Hindlimb muscle (tissue), 1 donor: ENCODE measurements around the gene USO1. TPM values are rescaled to one million over a fixed set of nuclear protein-coding genes. Genes with fewer than 3 reads are reported as not detected.
"Not testable (repeated sequence)": the region's sequence is repeated elsewhere in the genome, so short reads cannot be mapped to it uniquely, and the experiment has no call there.

Source experiments
- DNase-seq: peaks from one replicate; pipeline ENCODE4 v3.0.0-alpha.2; 2013
- polyA plus RNA-seq: library from polyadenylated mRNA; unstranded; fragments of 120-200 nt; gene quantifications from one replicate; pipeline ENCODE4 v1.2.1, GENCODE V29; 2013; ENCODE audit not compliant: insufficient read length

Gene USO1
- polyA plus RNA-seq, 1 donor, result 173 TPM

DNA sequence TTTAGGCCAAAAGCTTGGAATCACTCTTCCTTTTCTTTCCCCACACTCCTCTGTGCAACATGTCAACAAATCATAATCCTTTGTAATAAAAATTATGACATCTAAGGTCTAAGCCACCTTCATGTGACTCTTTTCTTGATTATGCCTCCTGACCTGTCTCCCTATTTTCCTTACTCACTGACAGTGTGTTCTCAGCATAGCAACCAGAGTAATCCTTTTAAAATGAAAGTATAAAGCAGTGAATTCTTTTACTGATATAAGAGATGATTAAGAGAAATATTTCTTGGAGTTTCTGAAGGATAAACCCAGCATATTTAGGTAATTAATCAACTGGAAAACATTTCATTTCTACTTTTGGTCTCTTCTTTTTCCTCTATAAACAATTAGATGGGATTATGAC, 44.7 kb downstream of the USO1 start:
- DNase-seq, result no peak

DNA sequence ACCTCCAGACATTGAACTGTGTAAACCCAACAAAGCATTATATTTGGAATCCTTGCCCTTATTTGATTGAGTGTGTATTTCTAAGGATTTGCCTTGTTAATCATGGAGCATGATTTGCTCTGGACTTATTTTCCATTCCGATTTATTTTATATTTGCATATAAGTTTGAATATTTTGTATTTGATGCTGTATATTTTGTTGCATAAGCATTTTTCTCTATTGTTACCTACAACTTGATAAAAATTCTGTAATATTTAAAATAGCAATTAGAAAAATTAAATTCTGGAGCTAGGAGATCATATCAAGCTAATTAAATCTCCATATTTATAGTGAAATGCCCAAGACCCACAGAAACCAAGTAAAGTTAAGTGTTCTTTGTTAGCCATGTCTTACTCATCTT, 47.2 kb downstream of the USO1 start:
- no peak for DNase-seq

- no peak for DNase-seq
Measured at GRCh38 chr4:75777589-75777988, 53.2 kb downstream of the USO1 start.

- DNase-seq, result no peak
Measured at GRCh38 chr4:75779105-75779757, 54.9 kb downstream of the USO1 start.

DNA sequence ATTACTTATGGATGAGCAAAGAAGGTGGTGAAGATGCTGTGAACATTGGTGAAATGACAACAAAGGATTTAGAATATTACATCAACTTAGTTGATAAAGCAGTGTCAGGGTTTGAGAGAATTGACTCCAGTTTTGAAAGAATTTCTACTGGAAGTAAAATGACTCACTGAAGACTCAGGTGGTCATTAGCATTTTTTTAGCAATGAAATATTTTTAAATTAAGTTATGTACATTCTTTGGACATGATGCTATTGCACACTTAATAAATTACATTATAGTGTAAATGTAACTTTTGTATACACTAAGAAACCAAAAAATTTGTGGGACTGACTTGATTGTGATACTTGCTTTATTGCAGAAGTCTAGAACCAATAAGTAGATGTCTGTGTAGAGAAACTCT, 56.9 kb downstream of the USO1 start:
- DNase-seq, result no peak

- no peak for DNase-seq
Measured at GRCh38 chr4:75786526-75786925, 62.1 kb downstream of the USO1 start.

DNA sequence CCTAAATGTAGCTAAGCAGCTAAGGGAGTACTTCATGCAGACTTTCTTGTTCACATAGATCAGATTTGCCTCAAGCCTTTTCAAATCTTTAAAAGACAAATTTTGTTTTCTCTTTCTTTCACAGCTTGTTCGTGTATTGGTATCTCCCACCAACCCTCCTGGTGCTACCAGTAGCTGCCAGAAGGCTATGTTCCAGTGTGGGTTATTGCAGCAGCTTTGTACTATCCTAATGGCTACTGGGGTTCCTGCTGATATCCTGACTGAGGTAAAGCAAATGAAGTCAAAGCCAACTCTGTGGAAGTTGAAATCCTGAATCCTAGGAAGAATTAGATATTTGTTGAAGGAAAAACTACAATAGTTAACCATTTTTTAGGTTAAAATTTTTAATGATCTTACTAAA, 62.6 kb downstream of the USO1 start:
- no peak for DNase-seq

GRCh38 chr4:75790024-75790423, 65.6 kb downstream of the USO1 start:
- DNase-seq, result no peak

DNA sequence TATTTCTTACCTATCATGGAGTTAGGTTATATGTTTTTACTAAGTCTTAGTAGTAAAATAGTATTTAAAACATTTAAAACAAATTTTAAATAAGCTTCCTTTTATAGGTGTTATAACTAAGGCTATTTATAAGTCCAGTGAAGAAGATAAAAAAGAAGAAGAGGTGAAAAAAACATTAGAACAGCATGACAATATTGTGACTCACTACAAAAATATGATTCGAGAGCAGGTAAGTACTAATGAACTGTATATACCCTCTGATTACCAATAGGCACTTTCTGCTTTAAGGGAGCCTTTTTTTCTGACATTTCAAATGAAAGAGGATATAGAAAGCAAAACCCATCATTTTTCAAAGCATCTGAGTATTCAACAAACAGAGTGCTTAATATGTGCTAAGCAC, 76.6 kb downstream of the USO1 start:
- no peak for DNase-seq

DNA sequence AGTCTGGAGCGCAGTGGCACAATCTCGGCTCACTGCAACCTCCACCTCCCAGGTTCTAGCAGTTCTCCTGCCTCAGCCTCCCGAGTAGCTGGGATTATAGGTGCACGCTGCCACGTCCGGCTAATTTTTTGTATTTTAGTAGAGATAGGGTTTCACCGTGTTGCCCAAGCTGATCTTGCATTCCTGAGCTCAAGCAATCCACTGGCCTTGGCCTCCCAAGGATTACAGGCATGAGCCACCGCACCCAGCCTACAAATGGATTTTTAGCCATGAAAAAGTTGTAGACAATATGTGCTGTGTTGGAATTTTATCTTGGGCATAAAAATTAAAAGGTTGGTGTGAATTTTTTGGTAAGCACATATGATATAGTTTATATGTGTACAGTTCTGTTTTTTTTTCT, 81.7 kb downstream of the USO1 start:
- not testable (repeated sequence) for DNase-seq

DNA sequence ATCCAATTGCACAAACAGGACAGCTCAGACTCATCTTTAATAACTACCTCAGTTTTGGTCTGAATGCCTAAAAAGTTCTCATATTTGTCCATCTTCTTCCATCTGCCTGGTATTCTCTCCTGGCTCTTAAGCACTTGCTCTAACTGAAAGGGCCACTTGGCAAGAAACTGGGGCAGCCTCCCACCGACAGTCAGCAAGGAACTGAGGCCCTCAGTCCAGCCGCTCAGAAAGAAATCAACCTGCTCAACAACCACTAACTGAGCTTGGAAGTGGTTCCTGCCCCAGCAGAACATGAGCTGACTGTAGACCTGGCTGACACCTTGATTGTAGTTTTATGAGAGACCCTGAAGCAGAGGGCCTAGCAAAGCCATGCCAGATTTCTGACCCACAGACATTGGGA, 93.5 kb downstream of the USO1 start:
- no peak for DNase-seq

DNA sequence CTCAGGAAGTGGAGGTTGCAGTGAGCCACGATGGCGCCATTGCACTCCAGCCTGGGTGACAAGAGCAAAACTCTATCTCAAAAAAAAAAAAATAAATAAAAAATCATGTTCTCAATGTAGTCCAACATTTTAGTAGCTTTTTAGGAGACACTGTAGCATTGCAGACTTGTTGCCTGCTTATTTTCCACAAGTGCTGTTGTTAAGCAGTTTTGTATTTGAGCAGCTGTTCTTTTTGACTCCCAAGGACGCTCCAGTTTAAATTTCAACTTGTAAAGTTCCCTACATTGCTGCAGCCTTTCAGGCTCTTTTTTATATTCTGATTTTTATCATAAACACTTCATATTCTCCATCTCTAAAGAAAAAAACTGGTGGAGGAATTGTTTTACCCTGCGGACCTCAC, 94.7 kb downstream of the USO1 start:
- no peak for DNase-seq

- DNase-seq, result no peak
Measured at GRCh38 chr4:75820197-75820596, 95.8 kb downstream of the USO1 start.

DNA sequence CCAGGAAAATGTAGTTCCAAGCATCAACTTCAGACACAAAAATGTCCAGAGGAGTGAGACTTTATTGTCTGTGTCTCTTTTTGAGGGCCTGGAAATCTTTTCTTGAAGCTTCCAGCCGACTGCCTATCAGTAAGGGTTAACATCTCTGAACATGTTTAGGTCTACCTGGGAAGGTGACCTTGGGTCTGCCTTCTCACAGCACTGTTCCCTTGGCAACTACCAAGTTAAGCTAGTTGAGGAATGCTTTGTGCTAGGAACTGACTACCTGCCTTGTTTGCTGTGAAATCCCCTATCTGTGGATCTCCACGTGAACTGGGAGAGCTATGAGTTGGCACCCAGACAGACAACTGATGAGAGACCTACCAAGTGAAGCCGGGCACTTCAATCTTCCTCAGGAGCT, 96.3 kb downstream of the USO1 start:
- DNase-seq, result no peak

DNA sequence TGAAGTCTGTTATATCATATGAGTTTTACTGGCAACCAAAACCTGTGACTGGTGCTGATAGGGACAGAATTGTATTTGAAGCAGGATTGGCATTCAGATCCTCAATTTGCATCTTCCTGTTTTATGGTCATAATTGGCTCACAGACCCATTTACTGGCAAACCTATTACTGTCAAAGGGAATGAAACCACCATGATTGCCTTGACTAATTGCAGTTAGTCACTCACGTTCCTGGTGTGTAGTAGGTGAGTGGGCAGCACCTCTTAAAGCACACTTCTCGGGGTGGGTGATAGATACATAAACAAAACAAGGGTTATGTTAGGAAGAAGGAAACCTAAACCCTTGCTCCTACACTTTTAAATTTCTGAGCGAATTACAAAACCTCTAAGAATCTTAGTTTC, 96.8 kb downstream of the USO1 start:
- no peak for DNase-seq

- DNase-seq, result no peak
Measured at GRCh38 chr4:75821966-75822365, 97.6 kb downstream of the USO1 start.

DNA sequence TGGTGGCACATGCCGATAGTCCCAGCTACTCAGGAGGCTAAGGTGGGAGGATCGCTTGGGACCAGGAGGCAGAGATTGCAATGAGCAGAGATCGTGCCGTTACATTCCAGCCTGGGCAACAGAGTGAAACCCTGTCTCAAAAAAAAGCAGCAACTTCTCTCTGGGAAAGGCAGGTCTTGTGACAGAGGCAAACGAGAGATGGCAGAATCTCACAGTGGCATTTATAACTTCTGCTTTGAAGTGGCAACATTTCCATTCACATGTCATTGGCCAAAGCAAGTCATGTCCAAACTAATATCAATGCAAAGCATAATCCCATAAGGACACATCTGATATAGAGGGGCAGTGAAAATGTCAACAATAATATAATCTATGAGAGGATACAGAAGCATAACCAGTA, 98.0 kb downstream of the USO1 start:
- no peak for DNase-seq

DNA sequence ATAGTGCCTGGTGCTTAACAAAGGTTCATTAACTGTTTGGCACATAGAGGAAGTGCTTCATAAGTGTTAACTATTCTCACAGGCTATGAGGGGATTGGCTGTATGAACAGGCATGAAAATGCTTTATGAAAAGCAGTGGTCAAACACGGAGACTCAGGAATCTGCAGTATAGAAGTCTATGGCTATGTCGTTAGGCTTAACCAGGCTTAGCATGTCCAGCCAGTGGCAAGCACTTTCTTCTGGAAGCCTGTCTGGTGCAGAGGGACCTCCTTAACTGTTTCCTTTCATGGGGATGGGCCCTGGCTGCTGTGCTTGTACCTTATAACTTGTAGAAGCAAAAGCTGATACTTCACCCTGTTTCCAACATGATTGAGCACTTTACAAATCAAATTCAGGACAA, 99.4 kb downstream of the USO1 start:
- DNase-seq, result no peak

GRCh38 chr4:75830906-75831305, 106.5 kb downstream of the USO1 start:
- DNase-seq, result no peak

DNA sequence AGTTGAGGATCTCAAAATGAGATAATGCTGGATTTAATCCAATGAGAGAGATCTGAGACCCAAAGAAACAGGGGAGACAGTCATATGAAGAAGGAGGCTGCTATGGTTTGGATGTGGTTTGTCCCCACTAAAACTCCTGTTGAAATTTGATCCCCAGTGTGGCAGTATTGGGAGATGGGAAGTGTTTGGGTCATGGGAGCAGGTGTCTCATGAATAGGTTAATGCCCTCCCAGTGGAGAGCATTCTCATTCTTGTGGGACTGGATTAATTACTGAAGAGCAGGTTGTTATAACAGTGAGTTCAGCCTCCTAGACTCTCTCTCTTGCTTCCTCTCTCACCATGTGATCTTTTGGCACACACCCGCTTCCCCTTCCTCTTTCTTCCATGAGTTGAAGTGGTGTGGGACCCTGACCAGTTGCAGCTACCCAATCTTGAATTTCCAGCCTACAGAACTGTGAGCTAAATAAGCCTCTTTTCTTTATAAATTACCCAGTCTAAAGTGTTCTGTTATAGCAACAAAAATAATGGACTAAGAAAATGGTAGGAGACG, 107.6 kb downstream of the USO1 start:
- DNase-seq, result no peak

DNA sequence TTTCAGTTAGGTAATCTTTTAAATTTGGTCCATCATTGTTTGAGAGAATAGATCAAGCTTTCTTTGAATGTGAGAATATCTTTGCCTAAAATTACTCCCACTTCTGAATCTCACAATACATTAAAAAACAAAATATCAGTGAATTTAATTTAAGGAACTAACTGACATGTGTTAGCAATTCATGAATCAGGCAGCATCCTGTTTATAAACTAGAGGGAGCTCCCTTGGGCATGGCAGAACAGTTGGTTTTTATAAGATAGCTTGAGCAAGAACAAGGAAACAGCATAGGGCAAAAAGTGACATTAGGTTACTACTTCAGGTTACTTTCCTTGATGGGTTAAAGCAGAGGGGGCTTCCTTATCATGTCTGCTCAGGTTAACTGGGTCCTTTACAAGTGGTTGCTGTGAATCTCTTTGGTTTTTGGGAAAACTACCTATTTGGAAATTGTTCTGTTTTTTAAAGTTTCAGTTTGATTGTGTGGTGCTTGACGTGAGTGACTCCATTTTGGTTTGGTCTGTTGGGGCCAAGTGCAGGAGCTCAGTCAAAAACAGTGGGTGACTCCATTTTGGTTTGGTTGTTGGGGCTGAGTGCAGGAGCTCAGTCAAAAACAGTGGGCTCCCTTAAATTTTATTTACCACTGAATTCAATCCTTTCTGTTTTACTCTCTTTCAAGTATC, 109.9 kb downstream of the USO1 start:
- no peak for DNase-seq

DNA sequence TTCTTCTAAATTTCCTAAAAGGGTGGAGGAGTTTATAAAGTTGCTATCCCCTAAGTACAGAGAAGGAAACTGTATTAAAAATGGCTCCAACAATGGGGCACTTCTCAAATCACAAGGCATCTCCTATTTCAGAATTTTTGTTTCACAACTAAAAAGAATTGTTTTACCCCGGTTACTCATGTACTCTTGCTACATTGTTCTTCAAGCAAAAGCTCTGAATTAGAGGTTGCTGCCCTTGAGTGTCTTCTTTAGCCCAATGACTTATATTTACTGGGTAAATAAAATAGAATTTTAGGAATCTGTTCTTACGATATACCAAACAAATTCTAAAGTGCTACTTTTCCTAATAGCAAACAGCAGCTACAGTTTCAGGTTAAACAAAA, 110.4 kb downstream of the USO1 start:
- no peak for DNase-seq

DNA sequence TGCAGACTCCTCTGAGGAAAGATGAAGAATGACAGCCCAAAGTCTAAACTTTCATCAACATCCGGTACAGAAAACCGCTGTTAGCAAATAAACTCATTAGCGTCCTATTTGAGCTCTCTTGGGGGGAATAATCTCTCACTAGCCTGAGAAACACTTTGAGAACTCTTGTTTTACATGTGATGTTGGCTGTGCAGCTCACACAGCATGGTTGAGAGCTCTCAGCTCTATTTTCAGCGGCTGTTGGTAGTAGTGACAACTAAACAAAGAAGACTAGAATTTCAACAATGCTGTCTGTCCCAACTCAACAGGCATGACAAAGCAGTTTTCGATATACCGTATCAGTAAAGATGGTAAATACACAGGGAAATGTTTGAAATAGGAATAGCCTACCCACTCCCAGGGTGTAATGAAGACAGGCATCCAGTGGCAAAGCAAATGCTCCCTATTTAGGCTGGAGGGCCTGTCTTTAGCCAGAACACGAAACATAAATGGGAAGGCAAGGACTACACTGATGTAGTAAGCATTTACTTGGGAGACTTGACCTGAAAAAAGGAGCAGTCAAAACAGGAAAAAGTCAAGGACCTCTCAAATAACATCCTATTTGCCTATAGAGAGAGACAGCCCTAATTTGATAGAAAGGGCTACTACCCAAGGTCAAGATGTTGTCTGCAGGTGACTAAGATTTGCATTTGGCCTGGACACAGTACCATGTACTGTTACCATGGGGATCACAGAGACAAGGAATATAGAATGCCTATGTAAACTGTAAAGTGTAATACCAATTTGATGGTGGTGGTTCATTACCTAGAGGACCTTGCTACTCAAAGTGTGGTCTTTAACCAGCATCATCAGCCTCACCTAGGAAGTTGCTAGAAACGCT, 117.5 kb downstream of the USO1 start:
- no peak for DNase-seq

GRCh38 chr4:75843596-75843995, 119.2 kb downstream of the USO1 start:
- no peak for DNase-seq
